SU-DHL-6 (cell line): Measurements from ENCODE around the gene AGPAT4.

ENCODE experiments used
- H2AFZ ChIP-seq: fragments of 200-600 bp; sonication (generic); 2 replicates; pipeline ENCODE4 v1.6.1; 2014; ENCODE audit warnings: low read depth, mild to moderate bottlenecking, moderate library complexity, mixed read lengths, antibody characterized with exemption, low read length; ENCODE audit not compliant: severe bottlenecking
- H3F3A ChIP-seq: fragments of 200-600 bp; shearing (Covaris generic); 2 replicates; pipeline ENCODE4 v1.6.0; 2016; ENCODE audit warnings: antibody characterized with exemption, mild to moderate bottlenecking; ENCODE audit not compliant: insufficient read depth
- H3K27ac ChIP-seq: fragments of 200-600 bp; sonication (generic); 2 replicates; pipeline ENCODE4 v1.5.1; 2016; ENCODE audit warnings: low read depth, mild to moderate bottlenecking, low read length, moderate library complexity, mixed read lengths
- H3K27me3 ChIP-seq: fragments of 200-600 bp; sonication (generic), shearing (Covaris generic); 2 replicates; pipeline ENCODE4 v1.6.0; 2014; ENCODE audit warnings: mild to moderate bottlenecking, low read length
- H3K36me3 ChIP-seq: fragments of 200-600 bp; sonication (generic); 2 replicates; pipeline ENCODE4 v1.6.1; 2014; ENCODE audit warnings: mild to moderate bottlenecking, low read length, mixed read lengths
- H3K4me2 ChIP-seq: fragments of 300-600, 200-600 bp; shearing (Covaris generic), sonication (generic); 2 replicates; pipeline ENCODE4 v1.6.0; 2014; ENCODE audit warnings: low read length, low read depth, mild to moderate bottlenecking; ENCODE audit not compliant: poor library complexity, severe bottlenecking
- H3K4me3 ChIP-seq: fragments of 200-600 bp; sonication (generic); 2 replicates; pipeline ENCODE4 v1.5.1; 2014; ENCODE audit warnings: antibody characterized with exemption, low read length, mild to moderate bottlenecking, mixed read lengths; ENCODE audit not compliant: insufficient read depth, poor library complexity, severe bottlenecking
- H3K79me2 ChIP-seq: fragments of 200-600 bp; sonication (generic); 2 replicates; pipeline ENCODE4 v1.6.1; 2014; ENCODE audit warnings: mild to moderate bottlenecking, low read length, moderate library complexity; ENCODE audit not compliant: insufficient read depth
- H3K9ac ChIP-seq: fragments of 200-600 bp; sonication (generic); 2 replicates; pipeline ENCODE4 v1.7.0; 2014; ENCODE audit warnings: mild to moderate bottlenecking, low read length
- H3K9me2 ChIP-seq: fragments of 200-600 bp; sonication (generic); replicated peaks from 2 replicates; pipeline ENCODE4 v1.6.1; 2014; ENCODE audit warnings: low read length; ENCODE audit not compliant: insufficient read depth
- H3K9me3 ChIP-seq: fragments of 200-600 bp; sonication (generic); 2 replicates; pipeline ENCODE4 v1.6.1; 2014; ENCODE audit warnings: low read length, mixed read lengths; ENCODE audit not compliant: insufficient read depth
- H4K20me1 ChIP-seq: fragments of 200-600 bp; sonication (generic); 2 replicates; pipeline ENCODE4 v1.6.1; 2014; ENCODE audit warnings: low read depth, mild to moderate bottlenecking, antibody characterized with exemption, low read length, moderate library complexity, mixed read lengths
- CTCF ChIP-seq: fragments of 200-600 bp; sonication (generic); IDR thresholded peaks from one replicate; pipeline ENCODE4 v1.5.1; 2017; ENCODE audit warnings: antibody characterized with exemption, mild to moderate bottlenecking, low read length, moderate library complexity; ENCODE audit not compliant: insufficient read depth, poor library complexity, severe bottlenecking
- EZH2phosphoT487 ChIP-seq: fragments of 200-600 bp; sonication (generic), shearing (Covaris generic); conservative IDR thresholded peaks from 2 replicates; pipeline ENCODE4 v1.6.1; 2018; ENCODE audit warnings: mild to moderate bottlenecking, antibody characterized with exemption, low read length, moderate library complexity, mixed read lengths

The AGPAT4 gene

GRCh38 chr6:161251345-161251744 lies 22.5 kb downstream of the AGPAT4 start:
- Histone ChIP-seq H3K79me2 (no peaks in the 10 kb centered on the region), H3K27ac (no peak overlapping the region), H3K9me3 (no peaks in the 10 kb centered on the region), H3F3A (no peaks in the 10 kb centered on the region), H3K9ac (no peak overlapping the region), H3K36me3 (no peaks in the 10 kb centered on the region), H3K9me2 (no peaks in the 10 kb centered on the region), H2AFZ (no peak overlapping the region), H3K27me3 (no peaks in the 10 kb centered on the region), H3K4me2 (no peak overlapping the region), H4K20me1 (0 out of 2 replicates have a peak, but pooled peaks cover 3% of the 10 kb centered on the region), H3K4me3 (no peak overlapping the region)
- TF ChIP-seq CTCF (no peak), EZH2phosphoT487 (no peak)

- no peaks in the 10 kb centered on the region for H3K9me2 ChIP-seq
- H3K27ac ChIP-seq = no peak overlapping the region
- no peak overlapping the region for H2AFZ ChIP-seq
- H3K4me2 ChIP-seq = no peak overlapping the region
- H3K9ac ChIP-seq = no peak overlapping the region
- no peaks in the 10 kb centered on the region for H3K9me3 ChIP-seq
- no peaks in the 10 kb centered on the region for H3K27me3 ChIP-seq
- H3K79me2 ChIP-seq = no peaks in the 10 kb centered on the region
- H3F3A ChIP-seq = no peaks in the 10 kb centered on the region
- TF ChIP-seq CTCF = no peak
- no peak for TF ChIP-seq EZH2phosphoT487
- no peak overlapping the region for H3K4me3 ChIP-seq
- 0 out of 2 replicates have a peak, but pooled peaks cover 3% of the 10 kb centered on the region for H4K20me1 ChIP-seq
- no peaks in the 10 kb centered on the region for H3K36me3 ChIP-seq
Observed at GRCh38 chr6:161249327-161249726, 24.5 kb downstream of the AGPAT4 start.

GRCh38 chr6:161246725-161247124 lies 27.1 kb downstream of the AGPAT4 start:
- Histone ChIP-seq H3K4me3 (no peak overlapping the region), H3K27ac (no peak overlapping the region), H3K79me2 (no peaks in the 10 kb centered on the region), H4K20me1 (0 out of 2 replicates have a peak, but pooled peaks cover 3% of the 10 kb centered on the region), H3K27me3 (no peaks in the 10 kb centered on the region), H3K4me2 (no peak overlapping the region), H2AFZ (no peak overlapping the region), H3K9ac (no peak overlapping the region), H3K36me3 (no peaks in the 10 kb centered on the region), H3F3A (no peaks in the 10 kb centered on the region), H3K9me2 (no peaks in the 10 kb centered on the region), H3K9me3 (no peaks in the 10 kb centered on the region)
- TF ChIP-seq CTCF = no peak
